HG03432 (cell line): ENCODE results near the gene PRPF8.

ENCODE experiments used
- ATAC-seq: cut with Tn5 transposase; IDR thresholded peaks from one replicate; pipeline ENCODE4 v1.9.1; 2021; ENCODE audit warnings: mild to moderate bottlenecking, moderate library complexity; ENCODE audit not compliant: unreplicated experiment

PRPF8 gene

DNA sequence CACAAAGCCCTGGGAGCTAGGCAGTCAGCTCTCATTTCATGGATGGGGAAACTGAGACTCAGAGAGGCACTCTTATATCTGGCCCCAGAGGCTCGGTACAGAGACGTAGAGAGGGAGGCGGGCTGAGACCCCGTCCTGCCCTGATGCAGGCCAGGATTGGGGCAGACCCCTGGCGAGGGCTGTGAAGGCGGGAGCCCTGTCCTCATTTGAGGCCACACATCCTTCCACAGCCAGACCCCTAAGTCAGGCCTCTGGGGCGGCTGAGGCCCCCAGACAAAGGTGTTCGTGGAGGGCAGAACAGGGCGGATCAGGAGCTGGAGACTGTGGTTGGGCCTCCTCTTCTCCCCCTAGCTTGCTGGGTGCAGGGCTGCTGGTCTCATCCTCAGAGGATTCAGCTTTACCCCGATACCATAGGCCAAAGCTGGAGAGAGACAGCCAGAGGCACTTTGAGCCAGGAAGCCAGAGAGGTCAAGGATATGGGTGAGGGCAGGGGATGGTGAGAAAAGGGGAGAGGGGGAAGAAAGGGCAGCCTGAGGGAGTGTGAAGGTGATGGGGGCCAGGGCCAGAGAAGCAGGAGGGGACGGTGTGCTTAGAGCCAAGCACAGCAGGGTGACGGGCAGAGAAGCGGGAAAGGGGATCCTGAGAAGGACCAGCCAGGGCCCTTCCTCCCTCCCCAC lies 38.3 kb downstream of the PRPF8 start:
- ATAC-seq = no peak

DNA sequence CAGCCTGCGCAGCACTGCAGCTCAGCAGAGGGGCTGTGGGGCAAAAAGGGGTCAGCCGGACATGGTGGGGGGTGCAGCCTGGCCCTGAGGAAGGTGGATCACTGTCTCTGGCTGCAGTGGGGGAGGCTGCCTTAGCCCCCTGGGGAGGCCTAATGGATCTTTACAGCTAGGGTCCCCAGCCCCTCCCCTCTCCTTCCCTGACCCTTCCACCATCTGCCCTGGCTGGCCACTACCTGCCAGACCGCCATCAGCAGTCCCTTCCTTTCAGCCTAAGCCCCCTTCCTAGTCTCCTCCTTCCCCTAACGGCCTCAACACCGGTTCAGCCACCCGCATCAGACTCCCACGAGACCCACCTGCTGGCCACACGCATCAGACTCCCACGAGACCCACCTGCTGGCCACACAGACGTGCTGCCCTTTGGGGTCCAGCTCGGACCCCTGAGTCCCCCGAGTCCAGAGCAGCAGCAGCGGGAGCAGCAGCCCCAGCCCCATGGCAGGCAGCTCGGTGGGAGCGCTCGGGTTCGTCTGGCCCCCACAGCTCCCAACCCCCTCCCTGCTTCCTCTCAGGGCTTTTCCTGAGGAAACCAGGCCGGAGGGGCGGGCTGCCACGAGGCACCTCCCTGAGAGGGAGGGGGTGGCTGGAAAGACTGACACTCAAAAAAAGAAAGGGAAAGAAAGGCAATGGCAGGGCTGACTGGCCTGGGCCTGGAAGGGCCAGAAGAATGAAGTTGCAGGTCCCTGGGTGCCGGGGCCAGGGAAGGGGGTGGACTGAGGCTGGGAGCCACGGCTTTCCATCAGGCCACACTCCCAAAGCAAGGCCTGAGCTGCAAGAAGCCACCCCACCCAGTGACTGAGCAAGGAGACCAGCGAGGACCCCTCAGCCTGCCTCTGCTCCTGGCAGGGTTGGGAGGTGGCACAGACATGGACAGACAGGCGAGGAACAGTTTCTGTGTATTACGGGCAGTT lies 39.2 kb downstream of the PRPF8 start, which contains the start of gene SCARF1:
SCARF1 (minus strand) TSS at position 526 of the 965 bp plus-strand sequence; CDS start at position 491, 35 bp downstream.
- ATAC-seq = no peak

DNA sequence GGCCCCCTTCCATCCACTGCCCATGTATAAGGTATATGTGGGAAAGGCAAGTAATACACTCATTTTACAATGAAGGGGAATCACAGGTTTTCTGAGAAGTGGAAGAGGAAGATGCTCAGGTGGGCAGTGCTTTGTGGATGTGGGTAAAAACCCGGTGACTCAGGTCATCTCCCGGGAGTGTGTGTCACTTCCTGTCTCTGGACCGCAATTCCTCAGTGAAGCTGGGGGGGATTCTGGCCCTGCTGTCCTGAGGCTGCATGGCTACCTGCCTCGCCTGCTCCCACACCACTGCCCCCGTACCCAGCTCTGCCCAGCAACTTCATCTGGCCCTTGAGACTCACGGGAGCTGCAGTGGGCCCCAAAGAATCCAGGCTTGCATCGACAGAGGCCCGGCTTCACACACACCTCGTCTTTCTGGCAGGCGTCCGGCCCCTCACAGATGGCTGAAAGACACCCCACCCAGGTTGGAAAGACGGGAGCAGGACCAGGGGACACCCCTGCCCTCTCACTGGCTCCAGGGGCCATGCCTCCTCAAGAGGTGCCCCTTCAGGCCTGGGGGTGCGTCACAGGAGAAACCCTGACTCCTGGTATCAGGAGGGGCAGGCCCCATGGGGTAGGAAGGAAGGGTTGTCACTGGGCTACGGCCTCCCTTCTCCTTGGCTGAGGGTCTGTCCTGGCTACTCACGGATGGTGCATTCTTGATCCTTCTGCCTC lies 40.0 kb downstream of the PRPF8 start:
- ATAC-seq = no peak

DNA sequence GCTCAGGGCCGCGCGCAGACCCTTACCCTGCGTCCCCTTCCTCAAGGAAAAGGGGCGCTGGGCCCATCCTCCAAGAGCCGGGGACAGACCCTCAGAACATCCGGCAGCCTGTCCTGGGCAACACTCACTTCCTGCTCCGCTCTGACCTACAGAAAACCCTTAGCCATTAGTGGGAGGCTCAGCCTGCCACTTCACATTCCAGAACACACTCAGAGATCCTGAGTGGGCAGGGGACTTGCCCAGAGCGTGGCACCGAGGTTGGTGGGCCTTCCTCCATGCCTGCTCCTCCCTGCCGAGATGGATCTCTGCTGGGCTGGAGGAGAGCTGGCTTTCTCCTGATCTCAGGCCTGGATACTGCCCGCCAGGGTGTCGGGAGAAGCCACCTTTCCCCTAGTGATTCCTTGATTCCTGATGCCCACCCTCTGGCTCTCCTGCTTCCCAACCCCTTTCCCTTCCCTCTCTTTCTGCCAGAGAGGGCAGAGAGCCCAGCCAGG lies 40.6 kb downstream of the PRPF8 start:
- no peak for ATAC-seq

DNA sequence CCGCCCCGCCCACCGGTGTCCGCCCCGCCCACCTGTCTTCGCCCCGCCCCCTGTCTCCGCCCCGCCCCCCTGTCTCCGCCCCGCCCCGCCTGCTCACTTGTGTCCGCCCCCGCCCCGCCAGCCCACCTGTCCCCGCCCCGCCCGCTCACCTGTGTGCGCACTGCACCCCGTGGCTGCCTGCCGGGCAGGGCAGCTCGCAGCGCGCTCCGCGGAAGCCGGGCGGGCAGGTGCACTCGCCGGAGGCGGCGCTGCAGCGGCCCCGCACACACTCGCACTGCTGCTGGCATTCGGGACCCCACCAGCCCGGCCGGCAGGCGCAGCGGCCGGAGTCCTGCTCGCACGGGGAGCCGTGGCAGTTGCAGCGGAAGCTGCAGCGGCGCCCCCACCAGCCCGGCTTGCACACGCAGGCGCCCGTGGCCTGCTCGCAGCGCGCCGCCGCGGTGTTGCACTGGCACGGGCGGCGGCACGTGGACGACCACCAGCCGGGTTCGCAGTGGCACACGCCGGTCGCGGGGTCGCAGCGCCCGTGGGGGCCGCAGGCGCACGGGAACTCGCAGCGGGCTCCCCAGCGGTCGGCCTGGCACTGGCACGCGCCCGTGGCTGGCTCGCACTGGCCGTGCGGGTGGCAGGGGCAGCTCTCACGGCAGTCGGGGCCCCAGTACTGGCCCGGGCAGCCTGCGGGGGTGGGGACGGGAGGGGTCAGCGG lies 41.2 kb downstream of the PRPF8 start:
- no peak for ATAC-seq

DNA sequence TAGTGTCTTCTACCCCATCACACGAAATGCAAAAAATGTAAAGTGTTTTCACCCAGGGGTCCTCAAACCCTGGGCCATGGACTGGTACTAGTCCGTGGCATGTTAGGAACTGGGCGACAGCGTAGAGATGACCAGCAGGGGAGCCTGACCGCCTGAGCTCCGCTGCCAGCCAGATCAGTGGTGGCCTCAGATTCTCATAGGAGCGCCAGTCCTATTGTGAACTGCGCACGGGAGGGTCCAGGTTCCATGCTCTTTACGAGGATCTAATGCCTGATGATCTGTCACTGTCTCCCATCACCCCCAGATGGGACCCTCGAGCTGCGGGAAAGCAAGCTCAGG lies 43.6 kb downstream of the PRPF8 start:
- ATAC-seq = no peak

DNA sequence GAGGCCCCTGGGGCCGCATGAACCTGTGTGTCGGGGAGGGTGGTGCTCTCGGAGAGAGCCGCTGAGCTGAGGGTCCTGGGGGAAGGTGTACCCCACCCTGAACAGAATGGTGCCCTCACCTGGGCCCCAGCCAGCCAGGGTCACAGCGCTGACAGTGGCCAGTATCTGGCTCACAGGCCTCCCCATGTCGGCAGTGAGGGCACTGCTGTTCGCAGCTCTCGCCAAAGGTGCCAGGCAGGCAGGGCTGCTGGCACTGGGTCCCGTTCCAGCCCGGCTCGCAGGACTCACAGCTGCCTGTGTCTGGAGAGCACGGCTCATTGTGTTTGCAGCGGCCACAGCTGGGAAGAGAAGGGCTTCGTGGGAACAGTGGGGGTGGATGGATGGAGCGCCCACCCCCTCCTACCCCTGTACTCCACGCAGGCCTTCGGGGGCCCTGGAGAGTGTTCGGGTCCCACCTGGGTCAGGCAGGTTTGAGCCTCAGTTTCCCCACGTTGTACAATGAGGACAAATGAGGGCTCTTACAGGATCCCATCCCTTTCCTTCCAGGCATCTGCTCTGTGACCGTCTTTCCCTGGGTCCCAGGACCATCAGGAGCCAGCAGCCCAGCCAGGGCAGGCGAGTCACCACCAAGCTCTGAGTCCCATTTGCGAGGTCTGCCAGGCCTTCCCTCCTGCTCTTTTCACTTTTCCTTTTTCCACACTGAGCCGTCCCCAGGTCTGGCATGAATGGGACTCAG lies 44.2 kb downstream of the PRPF8 start:
- ATAC-seq = no peak

DNA sequence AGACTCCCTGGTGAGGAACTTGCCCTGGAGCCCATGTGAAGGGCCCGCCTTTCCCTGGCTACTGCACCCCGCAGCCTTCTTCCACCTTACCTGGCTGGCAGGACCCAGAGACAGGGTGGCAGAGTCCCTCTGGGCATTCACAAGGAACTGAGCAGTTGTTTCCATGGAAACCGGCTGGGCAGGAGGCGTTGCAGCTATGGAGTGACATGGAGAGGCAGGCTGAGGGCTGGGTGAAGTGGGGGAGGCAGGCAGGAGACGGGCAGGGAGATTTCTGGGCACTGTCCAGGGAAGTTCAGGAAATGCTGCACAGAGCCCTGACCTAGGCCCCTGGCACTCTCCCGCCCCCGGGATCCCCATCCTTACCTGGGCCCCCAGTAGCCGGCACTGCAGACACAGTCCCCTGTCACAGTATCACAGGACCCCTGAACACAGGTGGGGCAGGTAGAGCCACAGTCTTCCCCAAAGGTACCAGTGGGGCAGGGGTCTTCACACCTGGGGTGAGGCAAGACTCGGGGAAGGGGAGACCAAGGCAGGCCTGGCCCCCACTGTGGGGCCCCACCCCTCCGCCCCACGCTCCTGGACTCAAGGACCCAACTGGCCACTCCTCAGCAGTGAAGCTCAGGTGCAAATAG lies 45.0 kb downstream of the PRPF8 start:
- no peak for ATAC-seq

DNA sequence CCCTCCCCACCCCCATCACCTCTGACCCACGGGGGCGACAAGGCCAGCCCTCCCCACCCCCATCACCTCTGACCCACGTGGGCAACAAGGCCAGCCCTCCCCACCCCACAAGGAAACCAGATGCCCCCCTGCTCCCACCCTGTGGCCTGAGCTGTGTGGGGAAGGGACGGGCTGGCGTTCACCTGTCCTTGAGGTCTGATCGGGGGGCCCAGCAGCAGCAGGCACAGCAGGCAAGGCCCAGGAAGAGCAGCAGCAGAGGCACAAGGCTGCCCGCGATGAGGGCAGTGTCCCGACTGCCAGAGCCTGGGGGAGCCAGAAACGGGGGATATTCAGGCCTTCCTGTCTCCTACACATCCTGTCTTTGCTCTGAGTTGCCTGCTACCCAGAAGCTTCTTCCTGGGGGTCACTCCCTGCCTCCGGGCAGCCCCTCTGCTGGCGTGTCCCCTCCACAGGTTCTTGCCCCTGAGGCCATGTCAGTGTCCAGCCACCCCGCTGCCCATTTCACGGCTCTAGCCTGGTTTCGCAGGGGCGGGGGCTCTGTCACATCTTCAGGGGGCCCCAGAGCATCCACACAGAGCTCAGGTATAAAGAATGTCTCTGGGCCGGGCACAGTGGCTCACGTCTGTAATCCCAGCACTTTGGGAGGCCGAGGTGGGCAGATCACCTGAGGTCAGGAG lies 45.9 kb downstream of the PRPF8 start:
- no peak for ATAC-seq

DNA sequence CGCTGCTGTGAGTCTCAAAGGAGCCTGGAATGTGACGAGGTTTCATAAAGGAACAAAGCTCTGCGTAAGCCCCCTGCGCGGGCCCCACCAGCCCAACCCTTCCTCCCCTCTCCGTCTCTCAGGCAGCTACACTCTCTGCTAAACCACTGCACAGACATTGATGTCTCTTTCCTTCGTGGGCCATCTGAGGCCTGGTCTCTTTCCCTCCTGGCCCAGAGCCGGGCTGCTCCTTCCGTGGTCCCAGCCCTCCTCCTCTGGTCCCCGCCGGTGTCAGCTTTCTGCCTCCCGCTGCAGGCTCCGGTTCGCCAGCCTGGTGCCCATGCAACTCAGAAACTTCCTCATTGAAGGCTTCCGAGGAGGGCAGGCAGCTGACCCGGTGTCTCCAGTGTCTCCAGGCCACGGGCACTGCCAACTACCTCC lies 46.5 kb downstream of the PRPF8 start:
- ATAC-seq = no peak

DNA sequence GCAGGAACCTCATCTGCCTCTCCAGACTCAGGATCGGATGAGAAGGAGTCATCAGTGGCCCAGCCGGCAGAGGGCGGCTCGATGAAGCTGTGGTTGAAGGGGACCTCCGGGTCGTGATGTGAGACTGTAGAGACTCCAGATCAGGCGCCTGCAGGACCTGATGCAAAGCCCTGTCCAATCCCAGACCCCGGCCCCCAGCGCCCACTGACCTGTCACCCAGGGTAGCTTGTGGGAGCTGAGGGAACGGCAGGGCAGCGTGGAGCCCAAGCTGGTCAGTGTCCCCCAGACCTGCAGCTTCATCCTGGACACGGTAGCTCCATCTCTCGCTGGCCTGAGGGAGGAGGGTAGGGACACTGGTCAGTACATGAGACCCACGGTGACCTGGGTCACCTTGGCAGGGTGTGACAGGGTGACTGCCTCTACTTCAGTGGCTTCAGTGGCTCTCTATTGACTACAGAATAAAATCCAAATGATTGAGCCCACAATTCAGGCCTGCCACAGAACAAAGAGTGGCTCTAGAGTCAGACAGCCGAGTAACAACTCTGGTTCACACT lies 47.9 kb downstream of the PRPF8 start:
- ATAC-seq = no peak

DNA sequence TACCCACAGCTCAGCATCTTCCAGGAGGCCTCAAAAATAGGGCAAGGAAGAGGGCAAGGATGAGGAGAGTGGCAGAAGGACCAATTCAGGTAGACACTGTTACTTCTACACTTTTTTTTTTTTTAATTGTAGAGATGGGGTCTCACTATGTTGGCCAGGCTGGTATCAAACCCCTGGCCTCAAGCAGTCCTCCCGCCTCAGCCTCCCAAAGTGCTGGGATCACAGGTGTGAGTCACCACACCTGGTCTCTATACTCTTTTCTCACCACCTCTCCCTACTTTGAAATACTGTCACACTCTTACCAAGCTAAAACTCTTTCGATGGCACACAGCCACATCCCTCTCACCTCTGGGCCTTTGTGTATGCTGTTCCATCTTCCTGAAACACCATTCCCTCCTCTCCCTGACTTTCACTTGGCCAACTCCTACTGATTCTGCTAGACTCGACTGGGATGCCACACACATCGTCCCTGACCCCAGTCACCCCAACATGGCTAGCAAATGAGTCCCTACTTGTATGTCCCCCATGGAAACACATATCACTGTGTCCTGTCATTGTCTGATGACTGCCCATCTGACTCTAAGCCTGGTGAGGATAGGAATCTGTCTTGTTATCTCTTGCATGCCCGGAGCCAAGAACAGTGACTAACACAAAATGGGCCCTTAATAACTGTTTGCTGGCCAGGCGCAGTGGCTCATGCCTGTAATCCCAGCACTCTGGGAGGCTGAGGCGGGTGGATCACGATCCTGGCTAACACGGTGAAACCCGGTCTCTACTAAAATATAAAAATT lies 48.8 kb downstream of the PRPF8 start:
- ATAC-seq = no peak

DNA sequence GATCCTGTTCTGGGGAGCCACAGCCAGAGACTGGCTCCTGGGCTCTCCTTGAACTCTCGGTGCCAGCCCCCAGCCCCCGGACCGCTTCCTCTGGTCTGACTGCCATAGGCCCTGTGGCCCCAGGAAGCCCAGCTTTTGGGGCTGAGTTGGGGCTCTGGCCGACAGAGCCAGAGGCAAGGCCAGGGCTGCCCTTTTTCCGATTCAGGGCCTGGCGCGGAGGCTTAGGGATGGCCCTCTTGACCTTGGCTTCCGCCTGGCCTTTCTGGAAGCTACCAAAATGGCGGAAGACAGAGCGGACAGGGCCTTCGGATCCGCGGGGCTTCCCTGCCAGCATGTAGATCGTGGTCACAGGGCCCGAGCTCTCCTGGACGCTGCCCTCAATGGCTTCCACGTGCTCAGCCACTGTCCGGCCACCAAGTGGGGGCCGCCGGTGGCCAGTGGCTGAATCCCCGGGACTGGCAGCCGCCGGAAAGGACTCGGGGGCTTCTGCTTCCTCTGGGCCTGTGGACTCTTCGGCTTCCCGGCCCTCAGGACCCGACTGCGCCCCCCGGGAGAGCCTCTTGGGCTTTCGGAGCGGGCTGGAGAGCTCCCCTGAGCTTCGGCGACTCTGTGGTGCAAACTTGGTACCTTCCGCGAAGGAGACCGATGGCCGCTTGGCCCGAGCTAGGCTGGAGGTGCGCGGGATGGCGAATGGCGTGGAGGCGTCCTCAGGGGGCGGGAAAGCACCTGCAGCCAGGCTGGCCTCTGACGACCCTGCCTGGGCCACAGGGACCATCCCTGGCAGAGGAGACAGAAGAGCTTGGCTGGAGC lies 49.6 kb downstream of the PRPF8 start:
- no peak for ATAC-seq

DNA sequence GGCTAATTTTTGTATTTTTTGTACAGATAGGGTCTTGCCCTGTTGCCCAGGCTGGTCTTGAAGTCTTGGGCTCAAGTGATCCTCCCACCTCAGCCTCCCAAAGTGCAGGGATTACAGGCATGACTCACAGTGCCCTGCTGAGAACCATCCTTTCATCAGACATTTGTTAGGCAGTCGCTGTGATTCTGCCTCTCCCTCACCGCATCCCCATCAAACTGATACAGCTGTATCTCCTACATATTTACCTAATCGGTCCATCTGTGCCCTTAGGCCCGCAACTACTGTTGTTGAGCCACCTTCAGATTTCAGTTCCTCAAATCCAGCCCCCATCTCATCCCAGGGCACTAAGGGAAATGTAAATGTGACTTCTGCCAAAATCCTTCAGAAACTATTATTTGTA lies 54.0 kb downstream of the PRPF8 start:
- ATAC-seq = no peak

DNA sequence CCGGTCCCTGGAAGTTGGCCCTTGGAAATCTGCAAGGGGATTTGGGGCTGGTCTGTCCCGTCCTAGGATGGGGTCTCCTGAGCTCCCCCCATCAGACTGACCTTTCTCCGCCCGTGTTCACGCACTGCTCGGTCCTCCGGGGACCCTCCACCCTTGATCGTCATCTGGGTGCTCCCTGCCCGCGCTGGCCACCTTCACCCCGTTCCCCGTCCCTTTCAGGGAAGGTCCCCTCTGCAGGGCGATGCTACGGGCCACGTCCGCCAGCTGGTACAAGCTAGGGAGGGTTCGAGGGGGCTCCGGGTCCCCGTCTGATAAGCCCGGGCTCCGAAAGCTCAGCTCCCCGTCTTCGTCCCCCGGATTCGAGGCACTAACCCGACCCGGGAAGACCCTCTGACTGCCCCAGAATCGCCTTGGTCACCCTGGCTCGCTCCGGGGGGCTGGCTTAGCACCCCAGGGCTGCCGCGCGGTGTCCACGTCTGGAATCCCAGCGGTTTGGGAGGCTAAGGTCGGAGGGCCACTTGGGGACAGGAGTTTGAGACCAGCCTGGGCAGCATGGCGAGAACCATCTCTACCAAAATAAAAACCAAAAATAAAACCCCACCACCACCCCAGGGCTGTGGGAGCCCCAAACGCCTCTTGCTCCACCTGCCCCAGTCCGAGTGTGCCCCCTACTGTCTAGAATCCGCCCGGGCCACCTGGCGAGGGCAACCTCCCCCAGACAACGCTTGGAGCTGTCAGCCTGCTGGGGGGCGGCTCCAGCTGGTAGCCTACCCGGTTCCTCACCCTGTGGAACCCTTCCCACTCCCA lies 55.0 kb downstream of the PRPF8 start:
- no peak for ATAC-seq

DNA sequence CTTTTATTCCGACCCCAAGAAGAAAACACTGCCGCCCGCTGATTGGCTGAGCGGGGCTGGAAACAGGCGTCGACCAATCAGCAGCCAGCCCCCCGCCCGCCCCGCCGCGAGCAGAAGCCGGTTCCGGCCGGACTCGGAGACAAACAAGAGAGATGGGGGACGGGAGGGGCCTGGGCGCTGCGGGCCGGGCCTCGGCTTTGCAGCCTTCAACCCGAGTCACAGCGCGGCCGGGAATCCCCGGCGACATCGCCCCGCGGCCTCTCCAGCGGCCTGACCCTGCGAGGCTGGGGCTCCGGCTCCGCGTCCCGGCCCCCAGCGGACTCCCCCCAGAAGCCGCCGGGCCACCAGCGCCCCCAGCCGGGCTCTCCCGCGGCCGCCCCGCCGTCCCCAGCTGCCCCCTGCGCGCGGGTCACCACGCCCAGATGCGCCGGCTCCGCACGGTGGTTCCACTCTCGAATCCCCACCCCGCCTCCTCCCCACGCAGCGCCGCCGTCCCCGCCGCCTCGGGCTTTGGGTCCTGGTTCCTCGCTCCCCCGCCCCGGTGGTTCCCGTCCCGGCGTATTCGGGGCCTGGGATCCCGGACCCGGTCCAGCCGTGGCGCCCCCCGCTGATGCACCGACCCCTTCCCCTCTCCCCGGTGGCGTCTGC lies 55.7 kb downstream of the PRPF8 start:
- peak; percentile 60 for ATAC-seq
